ENCODE results near the gene MICAL3. TPM values are rescaled to one million over a fixed set of nuclear protein-coding genes. Genes with fewer than 3 reads are reported as not detected.

The MICAL3 gene
- polyA plus RNA-seq, 1 donor, result 54.3 TPM

DNA sequence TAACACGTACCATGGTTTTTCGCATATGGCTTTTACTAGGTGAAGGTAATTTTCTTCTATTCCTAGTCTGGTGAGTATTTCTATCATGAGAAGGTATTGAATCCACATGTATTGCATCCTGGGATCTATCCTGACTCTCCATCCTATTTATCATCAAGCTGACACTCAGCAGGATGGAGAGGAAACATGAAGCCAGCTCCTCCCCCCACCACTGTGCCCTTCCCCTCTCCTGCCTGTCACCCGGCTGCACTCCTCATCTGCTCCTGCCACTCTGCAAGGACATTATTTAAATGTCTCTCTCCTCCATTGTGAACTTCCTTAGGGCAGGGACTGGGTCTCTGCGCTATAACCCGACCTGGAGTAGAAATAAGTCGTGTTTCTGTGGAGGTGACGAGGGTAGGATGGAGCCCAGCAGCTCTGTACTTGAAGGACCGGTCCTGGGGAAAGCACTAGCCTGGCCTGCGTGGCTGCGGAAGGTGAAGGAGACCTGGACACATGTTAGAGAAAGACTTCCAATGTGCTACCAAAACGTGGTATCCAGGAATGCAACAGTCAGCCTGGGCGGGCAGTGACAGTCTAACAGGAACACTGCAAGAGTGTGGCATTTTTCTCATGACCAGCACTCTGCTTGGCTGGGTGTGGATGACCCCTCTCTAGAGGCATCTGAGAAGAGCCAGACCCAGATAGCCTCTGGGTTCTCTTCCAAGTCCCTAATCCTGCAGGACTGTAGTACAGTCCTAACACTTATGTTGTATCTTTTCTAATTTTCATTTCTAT lies 111.2 kb downstream of the MICAL3 start:
- no peak for DNase-seq

DNA sequence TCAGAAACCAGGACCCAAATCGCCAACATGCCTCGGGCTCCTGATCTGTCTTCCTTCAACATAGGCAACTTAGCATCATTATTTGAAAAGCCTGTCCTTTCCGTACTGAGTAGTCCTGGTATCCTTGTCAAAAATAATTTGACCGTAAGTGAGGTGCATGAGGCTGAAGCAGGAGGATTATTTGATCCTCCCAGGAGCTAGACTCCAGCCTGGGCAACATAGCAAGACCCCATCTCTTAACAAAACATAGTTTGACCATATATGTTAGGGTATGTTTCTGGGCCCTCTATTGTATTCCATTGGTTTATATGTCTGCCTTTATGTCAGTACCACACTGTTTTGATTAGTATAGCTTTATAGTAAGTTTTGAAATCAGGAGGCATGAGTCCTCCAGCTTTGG lies 112.5 kb downstream of the MICAL3 start:
- no peak for DNase-seq

DNA sequence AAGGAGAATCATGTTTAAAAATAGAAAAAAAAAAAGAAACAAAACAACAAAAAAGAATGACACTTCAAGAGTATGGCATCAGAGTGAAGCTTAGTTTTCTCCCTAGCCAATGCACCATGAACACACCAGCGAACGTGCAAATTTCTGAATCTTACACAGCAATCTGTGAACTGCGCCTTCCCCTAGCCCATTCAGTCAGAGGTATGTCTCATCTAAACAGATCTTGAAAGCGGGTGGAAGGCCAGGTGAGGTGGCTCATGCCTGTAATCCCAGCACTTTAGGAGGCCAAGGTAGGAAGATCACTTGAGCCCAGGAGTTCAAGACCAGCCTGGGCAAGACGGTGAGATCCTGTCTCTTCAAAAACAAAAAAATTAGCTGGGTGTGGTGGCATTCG lies 113.1 kb downstream of the MICAL3 start:
- DNase-seq, result no peak

DNA sequence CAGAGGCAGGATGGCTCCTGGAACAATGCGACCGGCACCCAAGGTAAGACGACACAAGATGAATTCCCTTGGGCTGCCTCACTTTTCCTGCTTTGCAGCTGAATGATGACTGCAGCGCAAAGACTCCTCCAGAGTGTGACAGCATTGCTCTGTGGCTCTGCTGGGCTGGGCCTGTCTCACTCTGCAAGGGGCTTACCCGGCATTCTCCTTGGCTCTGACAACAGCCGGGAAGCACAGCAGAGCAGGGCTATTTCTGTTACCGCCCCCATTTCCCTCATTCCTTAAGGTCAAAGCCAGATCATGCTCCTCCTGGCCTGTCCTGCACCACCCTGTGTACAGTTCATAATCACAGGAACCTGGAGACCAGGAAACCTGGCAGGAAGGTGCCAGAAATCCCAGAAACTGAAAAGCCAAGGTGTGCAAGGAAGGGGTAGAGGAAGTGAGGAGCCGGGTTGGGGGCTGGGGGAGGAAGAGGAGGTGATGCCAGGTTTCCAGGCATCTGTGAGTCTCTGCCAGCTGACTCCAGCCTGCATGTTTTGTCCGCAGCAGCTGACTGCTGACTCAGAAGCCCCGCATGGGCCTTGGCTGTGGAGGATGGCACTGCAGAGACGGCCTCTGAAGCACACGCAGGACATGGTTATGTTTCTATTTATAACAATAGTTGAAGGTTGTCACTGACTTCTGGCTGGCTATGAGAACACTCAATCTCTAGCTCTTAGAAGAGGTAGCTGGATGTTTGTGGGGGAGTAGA lies 113.6 kb downstream of the MICAL3 start:
- DNase-seq, result peak; percentile 76

DNA sequence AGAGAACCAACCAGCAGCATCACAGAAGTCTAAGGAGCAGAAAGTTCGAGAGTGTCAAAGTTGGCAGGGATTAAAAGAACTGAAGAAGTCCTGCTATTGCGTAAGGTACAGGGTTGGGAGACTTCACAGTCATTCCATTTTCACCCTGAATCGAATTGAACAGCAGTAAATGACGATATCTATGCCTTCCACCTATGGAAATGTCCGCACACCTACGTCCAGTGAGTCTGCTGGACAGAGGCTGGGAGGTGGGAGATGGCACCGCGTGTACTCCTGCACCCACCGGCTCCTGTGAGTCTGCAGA lies 116.7 kb downstream of the MICAL3 start:
- DNase-seq, result no peak

DNA sequence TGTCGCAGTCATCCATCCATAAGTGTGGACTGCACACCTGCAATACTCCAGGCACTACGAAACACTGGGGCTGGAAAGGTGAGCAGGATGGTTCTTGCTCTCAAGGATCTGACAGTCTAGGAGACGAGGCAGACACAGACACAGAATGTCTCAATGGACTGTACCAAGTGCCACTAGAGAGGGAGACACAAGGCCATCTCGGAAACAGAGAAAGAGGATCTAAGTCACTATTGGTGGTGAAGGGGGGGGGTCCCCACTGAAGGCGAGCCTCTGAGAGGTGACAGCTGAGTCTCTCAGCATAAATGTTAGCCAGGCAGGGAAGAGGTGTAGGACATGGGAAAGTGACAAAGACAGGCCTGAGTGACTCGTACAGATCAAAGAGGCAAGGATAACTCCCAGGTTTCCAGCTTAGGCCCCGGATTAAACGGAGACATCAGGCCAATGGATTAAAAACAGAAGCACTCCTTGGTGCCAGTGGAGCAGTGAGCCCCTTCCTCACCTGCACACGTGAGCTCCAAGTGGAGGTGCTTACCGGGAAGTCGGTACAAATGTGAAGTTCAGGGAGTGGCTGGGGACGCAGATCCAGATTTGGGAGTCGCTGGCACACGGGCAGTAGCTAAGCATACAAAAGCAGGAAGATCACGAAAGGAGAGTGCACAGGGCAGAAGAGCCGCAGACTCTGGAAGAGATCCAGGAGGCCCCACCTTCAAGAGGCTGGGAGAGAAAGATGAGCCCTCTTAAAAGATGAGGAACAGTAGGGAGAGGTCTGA lies 117.2 kb downstream of the MICAL3 start:
- no peak for DNase-seq

DNA sequence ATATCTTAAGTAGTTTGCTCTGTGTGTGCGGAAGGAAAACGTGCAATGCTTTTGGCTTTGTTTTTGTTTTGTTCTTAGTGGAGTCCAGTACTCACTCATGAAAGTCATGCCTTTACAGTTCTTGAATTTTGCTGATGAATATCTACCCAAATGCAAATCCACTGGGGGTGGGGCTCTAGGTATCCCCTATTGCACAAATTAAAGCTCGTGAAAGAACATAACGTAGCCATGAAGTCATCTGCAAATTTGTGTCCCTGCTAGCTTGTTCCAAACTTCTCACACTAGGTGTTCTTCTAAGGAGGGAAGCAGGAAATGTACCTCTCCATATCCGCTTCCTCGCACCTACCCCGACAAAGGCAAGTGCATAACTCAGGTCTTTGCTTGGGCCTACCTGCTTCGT lies 118.9 kb downstream of the MICAL3 start:
- DNase-seq, result no peak

DNA sequence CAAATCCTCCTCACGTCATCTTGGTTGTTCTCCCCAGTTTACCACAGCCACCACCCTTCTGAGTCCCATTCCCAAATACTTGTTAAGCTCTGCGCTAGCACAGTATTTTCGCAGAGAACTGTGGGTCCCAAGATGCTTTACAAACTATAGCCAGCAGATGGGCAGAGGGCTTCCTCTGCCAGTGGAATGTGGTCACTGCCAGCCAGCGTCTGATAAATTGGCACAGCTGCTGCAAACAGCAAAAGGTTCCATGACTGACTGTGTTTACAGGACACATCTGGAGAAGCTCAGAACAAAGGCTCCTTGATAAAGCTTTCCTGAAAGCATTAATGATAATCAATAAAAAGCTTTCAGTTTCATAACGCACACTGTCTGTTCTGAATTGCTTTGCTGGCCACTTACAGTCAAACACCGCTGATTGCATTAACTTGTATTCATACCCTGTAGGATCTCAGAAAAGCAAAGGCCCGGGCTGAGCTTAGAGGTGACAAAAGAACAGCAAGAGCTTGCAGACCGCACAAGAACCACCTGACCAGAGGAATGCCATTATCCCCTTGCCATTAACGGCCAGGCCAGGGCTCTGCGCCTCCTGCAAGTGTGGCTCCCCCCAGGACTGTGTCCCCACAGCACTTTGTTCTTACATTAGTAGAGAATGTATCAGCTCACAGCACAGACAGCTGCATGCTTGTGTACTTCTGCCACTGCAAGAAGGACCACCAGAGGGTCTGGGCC lies 120.6 kb downstream of the MICAL3 start:
- peak; percentile 27 for DNase-seq

DNA sequence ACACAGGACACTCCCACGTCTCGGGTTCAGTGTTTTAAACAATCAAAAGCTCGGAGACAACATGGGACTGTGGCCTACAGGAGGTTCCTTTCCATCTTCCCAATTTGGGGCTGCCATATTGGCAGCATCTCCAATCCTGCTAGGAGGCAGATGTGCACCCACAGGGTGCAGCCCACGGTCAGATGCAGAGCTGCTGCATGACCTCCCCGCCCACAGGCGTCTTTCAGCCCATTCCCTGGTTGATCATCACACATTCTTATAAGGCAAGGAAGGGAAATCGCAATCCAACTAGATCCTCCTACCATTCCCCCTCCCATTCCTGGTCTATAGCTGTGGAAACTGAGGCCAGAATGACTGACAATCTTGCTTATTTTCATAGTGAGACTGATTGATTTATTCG lies 121.4 kb downstream of the MICAL3 start:
- DNase-seq, result no peak

DNA sequence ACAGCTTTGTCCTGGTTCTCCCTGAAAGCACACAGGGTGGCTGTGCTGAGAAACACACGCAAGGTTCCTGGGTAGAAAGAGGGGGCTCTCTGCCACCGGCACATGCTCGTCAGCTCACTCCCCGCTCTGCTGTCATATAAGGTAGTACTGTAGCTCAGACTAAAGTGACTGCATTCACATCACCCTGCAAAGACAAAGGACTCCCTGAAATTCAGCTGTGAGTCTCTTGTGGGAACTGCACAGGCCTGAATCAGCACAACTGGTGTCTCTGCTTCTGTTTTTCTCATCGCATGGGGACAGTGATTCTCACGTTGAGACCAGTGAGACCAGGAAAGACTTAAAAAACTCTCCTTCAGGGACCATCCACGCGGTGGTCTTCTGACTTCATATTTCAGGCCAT lies 126.0 kb downstream of the MICAL3 start:
- DNase-seq, result no peak

DNA sequence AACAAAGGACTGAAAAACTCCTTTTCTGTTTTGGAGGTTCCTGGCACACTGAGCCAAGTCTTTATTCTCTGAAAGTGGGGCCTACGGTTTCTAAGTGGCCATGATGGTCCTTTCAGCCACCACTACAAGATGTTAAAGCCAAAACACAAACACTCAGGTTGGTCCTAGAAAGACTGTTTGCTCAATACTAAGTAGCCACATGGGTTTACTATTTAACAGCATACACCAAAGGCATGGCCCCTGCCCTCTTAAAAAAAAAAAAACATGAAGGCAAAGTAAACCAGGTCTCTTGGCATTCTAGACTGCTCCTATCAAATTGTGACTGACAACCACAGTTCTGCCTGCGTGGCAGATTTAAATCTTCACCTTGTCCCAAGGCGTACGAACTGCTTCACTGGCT lies 126.5 kb downstream of the MICAL3 start:
- no peak for DNase-seq

DNA sequence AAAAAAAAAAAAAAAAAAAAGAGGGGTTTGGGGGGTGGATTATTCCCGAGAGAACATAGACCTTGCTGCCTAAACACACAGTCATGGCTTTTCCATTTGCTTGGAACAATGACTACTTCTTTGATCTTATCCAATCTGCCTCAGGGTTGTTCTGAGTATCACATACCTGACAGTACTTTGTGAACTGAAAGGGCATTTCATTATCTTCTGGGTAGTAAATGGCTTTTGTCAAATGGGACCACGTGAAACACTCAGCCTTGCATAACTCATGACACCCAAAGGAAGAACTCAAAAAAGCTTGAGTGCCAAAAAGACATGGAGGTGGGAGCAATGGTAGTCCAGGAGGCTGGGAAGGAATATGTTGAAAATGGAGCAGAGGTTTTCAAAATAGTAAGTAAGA lies 126.9 kb downstream of the MICAL3 start:
- DNase-seq, result no peak

DNA sequence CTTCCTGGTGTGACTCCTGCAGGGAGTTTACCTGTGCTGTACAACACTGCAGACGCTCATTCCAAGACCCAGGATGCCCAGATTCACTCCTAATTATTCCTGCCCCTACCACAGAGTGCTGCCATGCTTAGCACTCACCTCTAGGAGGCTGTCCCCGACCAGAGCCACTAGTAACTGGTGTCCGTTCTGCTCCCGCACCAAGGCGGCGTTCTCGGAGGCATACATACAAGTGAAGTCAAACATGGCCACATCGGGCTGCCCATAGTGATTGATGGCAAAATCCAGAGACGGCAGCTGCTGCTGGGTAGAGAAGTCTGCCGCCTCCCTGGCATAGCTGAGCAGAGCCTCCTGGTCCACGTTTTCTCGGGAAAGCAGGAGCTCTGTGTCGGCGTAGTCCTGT lies 127.8 kb downstream of the MICAL3 start:
- peak; percentile 32 for DNase-seq

DNA sequence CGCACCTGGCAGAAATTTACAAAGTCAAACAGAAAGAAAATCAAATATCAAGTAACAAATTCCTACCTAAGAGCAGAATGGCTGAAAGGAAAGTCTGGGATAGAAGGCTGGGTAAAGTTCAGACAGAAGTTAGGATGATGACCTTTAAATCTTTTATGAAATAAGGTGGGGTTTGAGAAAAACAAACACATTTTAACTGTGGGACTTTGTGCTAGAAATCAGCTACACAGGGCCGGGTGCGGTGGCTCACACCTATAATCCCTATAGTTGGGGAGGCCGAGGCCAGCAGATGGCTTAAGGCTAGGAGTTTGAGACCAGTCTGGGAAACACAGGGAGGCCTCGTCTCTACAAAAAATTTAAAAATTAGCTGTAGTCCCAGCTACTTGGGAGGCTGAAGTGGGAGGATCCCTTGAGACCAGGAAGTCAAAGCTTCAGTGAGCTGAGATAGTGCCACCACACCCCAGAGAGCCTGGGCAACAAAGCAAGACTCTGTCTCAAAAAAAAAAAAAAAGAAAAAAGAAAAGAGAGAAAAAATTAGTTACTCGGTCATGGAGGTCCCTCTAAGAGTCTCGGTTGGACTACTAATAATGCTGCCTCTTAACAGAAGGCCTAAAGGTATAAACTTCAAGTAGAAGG lies 130.3 kb downstream of the MICAL3 start:
- no peak for DNase-seq

DNA sequence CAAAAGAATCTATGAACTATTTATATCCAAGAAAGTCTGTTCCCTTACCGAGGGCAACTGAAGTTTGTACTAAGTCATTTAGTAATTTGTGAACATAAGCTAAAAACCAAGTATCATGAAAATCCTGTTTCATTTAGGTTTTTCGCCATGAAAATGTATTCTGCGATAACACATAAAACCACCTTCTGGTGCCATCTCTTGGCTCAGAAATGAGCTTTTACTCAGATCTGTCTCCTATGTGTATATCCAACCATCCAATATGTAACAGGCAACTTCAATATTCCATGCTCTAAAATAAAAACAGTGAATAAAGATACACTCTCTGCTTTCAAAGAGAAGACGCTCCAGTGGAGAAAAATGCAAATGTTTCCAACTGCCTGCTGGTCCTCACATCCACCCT lies 132.0 kb downstream of the MICAL3 start:
- DNase-seq, result no peak

DNA sequence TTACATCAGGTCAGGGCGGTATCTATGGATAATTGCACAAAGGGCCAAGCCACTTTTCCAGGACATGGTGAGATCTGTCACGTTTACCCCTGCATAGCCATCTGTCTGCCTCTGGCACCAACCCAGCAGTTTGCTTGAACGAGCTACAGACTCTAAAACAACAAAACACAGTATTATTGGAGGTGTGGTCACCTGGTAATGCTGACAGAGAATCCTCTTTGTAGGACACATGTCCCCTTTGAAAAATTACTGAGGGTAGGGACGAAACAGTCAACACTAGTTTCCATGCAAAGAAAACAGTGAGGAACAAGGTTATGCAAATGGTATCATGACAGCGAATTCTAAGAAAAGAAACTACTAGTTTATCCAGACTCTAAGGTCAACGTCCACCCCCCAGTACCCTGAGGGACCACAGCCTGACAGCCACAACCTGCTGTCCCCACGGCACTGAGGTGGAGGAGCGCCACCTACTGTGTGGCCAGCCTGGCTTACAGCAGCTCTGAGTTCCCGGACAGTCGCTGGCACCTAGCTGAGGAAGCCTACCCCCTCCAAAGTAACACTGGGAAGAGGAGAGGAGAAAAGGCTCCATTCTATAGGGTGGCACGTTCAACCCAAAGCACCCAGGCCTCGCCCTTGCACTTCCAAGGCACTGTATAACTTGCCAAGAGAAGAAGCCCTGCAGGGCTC lies 132.7 kb downstream of the MICAL3 start:
- no peak for DNase-seq

DNA sequence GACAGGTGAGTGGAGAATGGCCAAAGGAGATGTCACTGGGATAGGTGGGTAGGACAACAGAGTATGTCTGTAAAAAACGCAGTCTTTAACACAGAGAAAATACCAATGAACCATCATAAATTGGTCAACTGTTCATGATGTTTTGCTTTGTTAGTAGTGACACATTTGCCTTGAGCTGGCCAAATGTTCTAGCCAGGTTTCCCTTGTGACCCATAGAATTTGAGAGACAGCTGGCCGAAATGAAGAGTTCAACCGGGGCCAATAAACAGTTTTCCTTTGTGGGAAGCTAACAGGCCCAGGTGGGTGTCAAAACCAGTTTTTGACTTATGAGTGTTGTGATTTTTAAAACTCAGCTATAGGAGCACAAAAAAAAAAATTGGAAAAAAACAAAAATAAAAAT lies 133.5 kb downstream of the MICAL3 start:
- DNase-seq, result no peak

DNA sequence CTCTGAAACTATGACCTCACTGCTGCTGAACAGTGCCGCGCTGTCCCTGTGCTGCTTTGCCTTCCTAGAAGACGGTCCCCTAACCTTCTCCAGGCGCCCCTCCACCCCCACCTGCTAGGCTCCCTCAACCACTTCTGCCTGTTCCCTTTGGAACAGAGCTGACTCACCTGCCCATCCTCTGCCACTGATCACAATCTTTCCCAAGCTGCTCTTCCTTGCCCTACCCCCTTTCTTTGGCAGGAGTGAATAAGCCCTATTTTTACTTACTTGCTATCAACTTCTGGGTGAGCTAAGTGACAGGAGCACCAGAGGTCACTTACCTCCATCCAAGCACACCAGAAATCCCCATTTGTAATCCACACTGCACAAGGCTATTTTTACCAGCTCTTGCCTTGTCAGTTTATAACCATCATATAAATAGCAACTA lies 134.1 kb downstream of the MICAL3 start:
- no peak for DNase-seq

DNA sequence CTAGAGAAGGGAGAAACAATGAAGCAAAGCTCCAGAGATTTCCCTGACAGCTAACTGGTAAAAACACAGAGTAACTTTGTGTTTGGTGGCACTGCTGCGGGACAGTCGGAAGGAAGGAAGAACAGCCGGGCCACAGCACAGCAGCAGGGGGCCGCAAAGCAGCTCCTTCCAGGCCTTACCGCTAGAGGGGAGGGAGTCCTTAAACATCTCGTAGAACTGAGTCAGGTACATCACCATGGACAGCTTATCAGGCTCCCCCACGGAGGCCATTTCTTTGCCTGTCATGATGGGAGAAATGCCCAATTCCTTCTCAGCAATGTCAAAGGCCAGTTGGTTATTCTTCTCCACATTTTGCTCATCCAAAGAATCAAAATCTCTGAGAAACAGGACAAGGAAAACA lies 135.5 kb downstream of the MICAL3 start:
- no peak for DNase-seq

DNA sequence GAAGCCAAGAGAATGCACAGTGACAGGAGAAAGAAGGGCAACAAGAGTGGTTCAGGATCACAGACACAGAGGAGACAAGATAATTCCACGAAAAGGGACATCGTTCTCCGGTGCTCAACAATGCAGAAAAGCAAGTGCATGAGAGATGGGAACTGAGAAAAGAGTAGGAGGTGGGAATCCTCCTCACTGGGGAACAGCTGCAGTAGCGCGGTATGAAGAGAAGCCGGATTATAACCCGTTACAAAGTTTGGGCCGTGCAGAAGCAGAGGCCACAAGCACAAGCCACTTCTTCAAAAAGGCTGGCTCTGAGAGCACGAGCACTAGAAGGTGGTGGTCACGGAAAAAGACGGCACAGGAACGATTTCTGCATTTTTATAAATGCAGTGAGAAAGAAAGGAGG lies 135.9 kb downstream of the MICAL3 start:
- DNase-seq, result no peak

DNA sequence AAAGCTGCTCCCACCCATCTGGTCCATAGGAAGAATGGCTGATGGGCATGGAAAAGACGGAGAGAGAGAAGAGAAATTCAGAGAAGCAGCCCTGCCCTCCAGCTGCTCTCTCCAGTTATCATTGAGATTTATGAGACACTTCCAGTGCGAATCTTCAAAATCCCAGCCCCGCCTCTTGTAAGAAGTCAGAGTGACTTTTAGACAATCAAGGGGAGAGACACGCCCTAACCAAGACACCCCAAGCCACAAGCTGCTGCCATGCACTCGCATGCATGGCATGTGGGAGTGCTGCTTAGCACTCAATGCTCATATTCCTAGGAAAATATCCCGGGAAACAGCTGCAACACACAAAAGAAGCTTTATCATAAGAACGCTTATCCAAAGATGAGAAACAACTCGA lies 139.5 kb downstream of the MICAL3 start:
- DNase-seq, result no peak

DNA sequence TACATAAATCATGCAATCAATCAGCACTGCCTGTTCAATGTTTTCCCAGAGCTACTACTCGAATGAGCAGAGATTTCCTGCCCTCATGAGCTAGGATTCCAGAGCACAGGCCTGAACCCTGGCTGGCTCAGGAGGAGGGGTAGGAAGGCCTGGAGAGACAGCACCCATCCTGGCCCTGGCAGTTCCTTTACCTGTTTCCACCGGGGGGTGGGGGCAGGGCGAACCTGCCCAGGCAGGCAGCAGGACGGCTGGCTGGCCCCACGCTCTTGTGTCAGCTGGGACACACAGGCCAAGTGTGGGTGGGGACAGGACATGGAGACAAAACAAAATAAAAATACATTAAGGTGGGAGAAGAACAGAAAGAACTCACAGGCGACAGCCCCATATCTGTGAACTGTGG lies 140.3 kb downstream of the MICAL3 start:
- no peak for DNase-seq
